Hepatocyte (in vitro differentiated cells): Measurements from ENCODE around the gene MYDGF.

Experiments used
- EZH2 ChIP-seq: fragments of 200-600 bp; sonication (generic); IDR thresholded peaks from 2 replicates; pipeline ENCODE4 v1.6.1; 2016; ENCODE audit warnings: antibody characterized with exemption, mild to moderate bottlenecking, borderline replicate concordance
- EZH2phosphoT487 ChIP-seq: fragments of 200-600 bp; sonication (generic); IDR thresholded peaks from one replicate; pipeline ENCODE4 v1.6.1; 2018; ENCODE audit warnings: antibody characterized with exemption, mild to moderate bottlenecking, low read depth, moderate library complexity; ENCODE audit not compliant: unreplicated experiment, severe bottlenecking
- TF ChIP-seq, protein P1 (sequence below): fragments of 200-600 bp; sonication (generic); IDR thresholded peaks from 2 replicates; pipeline ENCODE4 v1.5.1; 2016; ENCODE audit warnings: antibody characterized with exemption, mild to moderate bottlenecking; ENCODE audit not compliant: poor library complexity

DNA sequence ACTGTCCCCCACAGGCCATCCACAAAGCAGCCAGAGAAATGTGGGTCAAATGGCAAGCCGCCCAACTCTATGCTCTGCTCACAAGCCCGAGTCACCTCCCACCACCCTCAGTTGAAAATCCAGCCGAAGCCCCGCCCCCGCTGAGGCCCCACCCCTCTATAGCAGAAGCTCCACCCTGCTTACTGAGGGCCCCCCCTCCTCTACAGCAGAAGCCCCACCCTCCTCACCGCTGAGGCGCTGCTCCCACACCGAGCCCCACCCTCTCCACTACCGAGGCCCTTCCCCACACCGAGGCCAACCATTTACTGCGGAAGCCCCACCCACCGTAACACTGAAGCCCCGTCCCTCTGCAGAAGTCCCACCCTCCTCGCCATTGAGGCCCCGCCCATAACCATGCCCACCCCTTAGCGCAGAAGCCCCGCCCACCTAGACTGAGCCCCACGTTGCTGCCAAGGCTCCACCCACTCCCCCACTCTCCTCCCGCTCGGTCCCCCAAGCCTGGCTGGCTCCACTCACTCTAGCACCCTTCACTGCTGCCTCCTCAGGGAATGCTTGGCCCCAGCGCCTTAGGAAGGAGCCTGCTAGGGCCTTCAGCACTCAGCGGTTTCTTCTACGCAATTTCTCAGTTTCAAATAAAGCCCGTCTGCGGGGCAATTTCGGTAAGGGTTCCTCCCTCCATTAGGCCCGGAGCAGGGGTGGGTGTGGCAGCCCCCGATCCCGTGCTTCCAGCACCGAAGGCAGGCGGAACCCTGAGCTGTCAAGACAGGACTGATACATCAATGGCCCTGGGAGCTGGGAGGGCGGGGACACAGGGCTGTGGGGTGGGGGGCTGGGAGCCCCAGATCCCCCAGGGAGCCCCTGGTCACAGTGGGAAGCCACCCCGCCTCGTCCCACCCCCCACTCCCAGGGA, 9.0 kb upstream of the MYDGF start:
- TF ChIP-seq, protein P1, sequence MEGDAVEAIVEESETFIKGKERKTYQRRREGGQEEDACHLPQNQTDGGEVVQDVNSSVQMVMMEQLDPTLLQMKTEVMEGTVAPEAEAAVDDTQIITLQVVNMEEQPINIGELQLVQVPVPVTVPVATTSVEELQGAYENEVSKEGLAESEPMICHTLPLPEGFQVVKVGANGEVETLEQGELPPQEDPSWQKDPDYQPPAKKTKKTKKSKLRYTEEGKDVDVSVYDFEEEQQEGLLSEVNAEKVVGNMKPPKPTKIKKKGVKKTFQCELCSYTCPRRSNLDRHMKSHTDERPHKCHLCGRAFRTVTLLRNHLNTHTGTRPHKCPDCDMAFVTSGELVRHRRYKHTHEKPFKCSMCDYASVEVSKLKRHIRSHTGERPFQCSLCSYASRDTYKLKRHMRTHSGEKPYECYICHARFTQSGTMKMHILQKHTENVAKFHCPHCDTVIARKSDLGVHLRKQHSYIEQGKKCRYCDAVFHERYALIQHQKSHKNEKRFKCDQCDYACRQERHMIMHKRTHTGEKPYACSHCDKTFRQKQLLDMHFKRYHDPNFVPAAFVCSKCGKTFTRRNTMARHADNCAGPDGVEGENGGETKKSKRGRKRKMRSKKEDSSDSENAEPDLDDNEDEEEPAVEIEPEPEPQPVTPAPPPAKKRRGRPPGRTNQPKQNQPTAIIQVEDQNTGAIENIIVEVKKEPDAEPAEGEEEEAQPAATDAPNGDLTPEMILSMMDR, result no peak
- TF ChIP-seq EZH2, result no peak
- no peak for TF ChIP-seq EZH2phosphoT487
